ENCODE measurements around the gene TTC28.
"Not testable (repeated sequence)": the region's sequence is repeated elsewhere in the genome, so short reads cannot be mapped to it uniquely, and the experiment has no call there.

Gene TTC28

DNA sequence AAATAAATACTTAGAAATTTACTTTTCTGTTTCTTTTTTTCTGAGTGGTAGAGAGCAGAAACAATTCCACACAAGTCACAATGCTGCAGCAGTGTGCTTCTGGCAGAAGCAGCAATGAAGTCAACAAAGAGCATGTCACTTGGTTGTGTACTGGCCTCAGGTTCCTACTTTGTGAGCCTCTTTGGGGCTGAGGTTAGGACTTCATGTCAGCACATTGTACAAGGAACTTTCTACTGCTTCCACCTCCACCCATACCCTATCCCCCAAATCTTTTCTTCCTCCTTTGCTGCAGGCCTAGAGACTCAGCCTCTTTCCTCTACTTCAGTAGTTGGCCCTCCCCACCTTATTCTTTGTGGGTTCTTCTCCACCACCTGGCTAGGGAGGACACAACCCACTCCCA lies 507.9 kb downstream of the TTC28 start:
- Histone ChIP-seq H3K9ac (ENCODE audit: low read length) (no peak overlapping the region), H3K4me3 (ENCODE audit: low read length) (no peak overlapping the region), H3K9me3 (ENCODE audit: control insufficient read depth, low read length) (no peaks in the 10 kb centered on the region), H3K4me1 (ENCODE audit: control insufficient read depth, insufficient read depth, low read length) (peaks cover 2% of the 10 kb centered on the region), H3K36me3 (ENCODE audit: control insufficient read depth, insufficient read depth, low read length, severe bottlenecking) (no peaks in the 10 kb centered on the region), H3K27me3 (replicated peaks; ENCODE audit: control insufficient read depth, insufficient read depth, low read length) (no peaks in the 10 kb centered on the region)
- no peak for DNase-seq (ENCODE audit: low read depth)

DNA sequence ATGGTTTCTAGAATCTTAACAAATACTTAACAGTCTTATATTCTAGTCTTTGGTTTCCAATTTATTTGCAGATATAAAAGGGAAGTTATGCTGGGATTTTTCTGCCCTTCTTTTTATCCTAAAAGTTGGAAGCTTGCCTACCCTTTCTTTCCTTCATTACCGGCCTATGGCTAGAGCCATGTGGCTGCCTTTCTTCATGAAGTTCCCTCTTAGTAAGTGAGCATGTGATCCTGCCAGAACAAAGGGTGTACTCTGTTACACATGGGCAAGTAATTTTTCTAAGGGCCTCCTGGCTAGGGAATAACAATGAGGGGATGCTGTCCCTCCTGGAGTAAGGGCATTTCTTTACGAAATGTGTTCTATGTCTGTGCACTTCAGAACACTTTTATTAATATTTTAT lies 508.5 kb downstream of the TTC28 start:
- Histone ChIP-seq H3K36me3 (ENCODE audit: control insufficient read depth, insufficient read depth, low read length, severe bottlenecking) (no peaks in the 10 kb centered on the region), H3K9ac (ENCODE audit: low read length) (no peak overlapping the region), H3K4me3 (ENCODE audit: low read length) (no peak overlapping the region), H3K4me1 (ENCODE audit: control insufficient read depth, insufficient read depth, low read length) (peaks cover 2% of the 10 kb centered on the region), H3K27me3 (replicated peaks; ENCODE audit: control insufficient read depth, insufficient read depth, low read length) (no peaks in the 10 kb centered on the region), H3K9me3 (ENCODE audit: control insufficient read depth, low read length) (no peaks in the 10 kb centered on the region)
- no peak for DNase-seq (ENCODE audit: low read depth)

DNA sequence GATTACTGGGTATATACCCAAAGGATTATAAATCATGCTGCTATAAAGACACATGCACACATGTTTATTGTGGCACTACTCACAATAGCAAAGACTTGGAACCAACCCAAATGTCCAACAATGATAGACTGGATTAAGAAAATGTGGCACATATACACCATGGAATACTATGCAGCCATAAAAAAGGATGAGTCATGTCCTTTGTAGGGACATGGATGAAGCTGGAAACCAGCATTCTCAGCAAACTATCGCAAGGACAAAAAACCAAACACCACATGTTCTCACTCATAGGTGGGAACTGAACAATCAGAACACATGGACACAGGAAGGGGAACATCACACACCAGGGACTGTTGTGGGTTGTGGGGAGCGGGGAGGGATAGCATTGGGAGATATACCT lies 510.3 kb downstream of the TTC28 start:
- DNase-seq (ENCODE audit: low read depth); H3K4me3 ChIP-seq (ENCODE audit: low read length); H3K27me3 ChIP-seq (replicated peaks; ENCODE audit: control insufficient read depth, insufficient read depth, low read length); H3K4me1 ChIP-seq (ENCODE audit: control insufficient read depth, insufficient read depth, low read length); H3K36me3 ChIP-seq (ENCODE audit: control insufficient read depth, insufficient read depth, low read length, severe bottlenecking); H3K9ac ChIP-seq (ENCODE audit: low read length); H3K9me3 ChIP-seq (ENCODE audit: control insufficient read depth, low read length): not testable (repeated sequence)

DNA sequence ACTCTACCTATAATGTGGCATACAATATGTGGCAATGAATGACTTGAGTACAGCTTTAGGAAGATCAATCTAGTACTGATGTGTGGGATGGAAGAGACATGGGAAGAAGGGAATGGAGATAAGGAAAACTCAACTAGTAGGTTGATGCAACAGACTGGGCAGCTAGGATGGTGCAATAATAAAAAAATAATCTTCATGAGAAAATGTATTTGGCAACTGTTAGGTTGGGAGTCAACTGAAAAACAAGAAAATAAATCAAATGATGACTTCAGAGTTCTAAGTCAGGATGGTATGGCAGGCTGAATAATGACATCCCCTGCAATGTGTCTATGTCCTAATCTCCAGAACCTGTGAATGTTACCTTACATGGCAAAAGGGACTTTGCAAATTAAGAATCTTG lies 523.8 kb downstream of the TTC28 start:
- Histone ChIP-seq H3K4me3 (ENCODE audit: low read length) (no peak overlapping the region), H3K36me3 (ENCODE audit: control insufficient read depth, insufficient read depth, low read length, severe bottlenecking) (no peaks in the 10 kb centered on the region), H3K4me1 (ENCODE audit: control insufficient read depth, insufficient read depth, low read length) (peaks cover 14% of the 10 kb centered on the region), H3K9me3 (ENCODE audit: control insufficient read depth, low read length) (peaks cover 15% of the 10 kb centered on the region), H3K9ac (ENCODE audit: low read length) (no peak overlapping the region), H3K27me3 (replicated peaks; ENCODE audit: control insufficient read depth, insufficient read depth, low read length) (no peaks in the 10 kb centered on the region)
- DNase-seq (ENCODE audit: low read depth), result no peak

DNA sequence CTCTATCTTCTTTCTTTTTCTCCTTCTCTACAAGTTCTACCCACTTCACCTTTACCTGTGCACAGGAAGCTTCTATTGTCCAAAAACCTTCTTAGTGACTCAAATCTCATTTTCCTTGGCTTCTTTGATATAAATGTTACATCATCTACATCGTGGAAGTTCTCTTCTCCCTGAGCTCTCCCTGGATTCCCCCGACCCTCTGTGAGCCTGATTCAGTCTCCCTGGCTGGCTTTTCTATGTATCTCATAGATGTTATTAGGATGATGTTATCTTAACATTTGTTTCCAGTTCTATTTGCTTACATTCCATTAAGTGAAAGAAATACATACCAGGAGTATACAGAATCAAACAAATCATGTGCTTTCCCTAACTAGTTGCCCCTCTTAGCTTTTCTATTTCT lies 524.8 kb downstream of the TTC28 start:
- Histone ChIP-seq H3K4me1 (ENCODE audit: control insufficient read depth, insufficient read depth, low read length) (peaks cover 14% of the 10 kb centered on the region), H3K4me3 (ENCODE audit: low read length) (no peak overlapping the region), H3K9me3 (ENCODE audit: control insufficient read depth, low read length) (peaks cover 15% of the 10 kb centered on the region), H3K9ac (ENCODE audit: low read length) (no peak overlapping the region), H3K27me3 (replicated peaks; ENCODE audit: control insufficient read depth, insufficient read depth, low read length) (no peaks in the 10 kb centered on the region), H3K36me3 (ENCODE audit: control insufficient read depth, insufficient read depth, low read length, severe bottlenecking) (no peaks in the 10 kb centered on the region)
- DNase-seq (ENCODE audit: low read depth), result no peak

DNA sequence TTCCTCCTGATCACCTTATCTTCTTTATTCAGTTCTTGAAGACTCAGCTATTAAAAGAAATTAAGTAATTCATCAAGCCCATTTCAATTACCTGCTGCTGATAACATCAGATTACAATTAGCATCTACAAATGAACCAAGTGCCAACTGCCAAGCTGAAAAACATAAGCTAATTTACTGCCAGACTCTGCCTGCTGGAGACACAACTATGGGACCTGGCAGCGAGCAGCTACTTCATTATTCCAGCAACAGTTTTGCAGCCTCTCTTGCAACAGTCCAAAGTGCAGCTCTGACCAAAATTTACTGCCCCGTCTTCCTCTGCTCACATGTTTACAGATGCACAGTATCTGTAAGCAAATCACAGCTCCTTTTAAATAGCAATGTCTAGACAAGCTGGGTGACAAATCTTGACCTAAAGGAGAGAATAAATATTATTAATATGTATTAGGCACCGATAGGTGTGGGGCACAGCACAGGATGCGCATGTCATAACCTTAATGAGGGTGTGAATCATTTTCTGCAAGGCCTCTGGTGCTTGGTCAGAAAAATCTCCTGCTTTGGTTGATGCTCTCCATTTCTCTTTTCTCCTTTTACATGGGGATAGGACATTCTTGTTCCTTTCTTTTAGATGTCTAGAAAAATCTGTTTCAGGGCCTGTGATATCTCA lies 528.4 kb downstream of the TTC28 start:
- no peak overlapping the region for H3K4me3 ChIP-seq (ENCODE audit: low read length)
- peaks cover 26% of the 10 kb centered on the region for H3K4me1 ChIP-seq (ENCODE audit: control insufficient read depth, insufficient read depth, low read length)
- H3K9ac ChIP-seq (ENCODE audit: low read length), result no peak overlapping the region
- no peaks in the 10 kb centered on the region for H3K9me3 ChIP-seq (ENCODE audit: control insufficient read depth, low read length)
- H3K36me3 ChIP-seq (ENCODE audit: control insufficient read depth, insufficient read depth, low read length, severe bottlenecking), result no peaks in the 10 kb centered on the region
- no peaks in the 10 kb centered on the region for H3K27me3 ChIP-seq (replicated peaks; ENCODE audit: control insufficient read depth, insufficient read depth, low read length)
- no peak for DNase-seq (ENCODE audit: low read depth)

DNA sequence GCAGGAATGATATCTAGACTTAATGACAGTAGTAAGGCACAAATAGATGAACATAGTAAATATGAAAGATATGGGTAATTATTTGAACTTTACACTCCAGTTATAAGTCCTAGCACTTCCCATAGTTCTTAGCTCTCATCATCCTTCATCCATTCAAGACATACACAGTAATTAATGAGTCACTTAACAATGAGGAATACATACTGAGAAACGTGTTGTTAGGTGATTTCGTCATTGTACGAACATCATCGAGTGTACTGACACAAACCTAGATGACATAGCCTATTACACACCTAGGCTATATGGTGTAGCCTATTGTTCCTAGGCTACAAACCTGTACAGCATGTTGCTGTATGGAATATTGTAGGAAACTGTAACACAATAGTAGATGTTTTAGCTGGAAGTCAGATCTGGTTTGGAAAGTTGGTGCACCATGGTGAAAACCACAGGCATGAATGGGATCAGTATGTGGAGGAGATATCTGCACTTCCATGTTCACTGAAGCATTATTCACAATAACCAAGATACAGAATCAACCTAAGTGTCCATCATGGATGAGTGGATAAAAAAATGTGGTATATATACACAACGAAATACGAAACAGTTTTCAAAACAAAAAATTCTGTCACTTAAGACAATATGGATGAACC lies 530.7 kb downstream of the TTC28 start:
- H3K4me1 ChIP-seq (ENCODE audit: control insufficient read depth, insufficient read depth, low read length), result peaks cover 23% of the 10 kb centered on the region
- no peaks in the 10 kb centered on the region for H3K27me3 ChIP-seq (replicated peaks; ENCODE audit: control insufficient read depth, insufficient read depth, low read length)
- DNase-seq (ENCODE audit: low read depth), result no peak

DNA sequence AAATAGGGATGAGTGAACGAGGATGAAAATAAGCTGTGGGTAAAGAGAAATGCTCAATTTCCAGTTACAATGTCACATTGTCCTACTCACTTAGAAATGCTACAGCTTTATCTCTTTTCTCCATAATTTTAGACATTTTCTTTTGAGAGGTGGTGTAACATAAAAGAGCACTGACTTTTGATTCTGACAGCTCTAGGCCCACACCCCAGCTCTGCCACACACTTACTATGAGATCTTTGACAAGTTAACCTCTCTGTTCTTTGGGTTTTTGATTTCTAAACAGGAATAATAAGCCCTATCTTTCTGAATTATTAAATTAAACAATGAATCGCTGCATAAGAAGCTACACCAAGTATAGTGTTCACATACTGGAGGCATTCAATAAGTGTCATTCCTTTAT lies 532.2 kb downstream of the TTC28 start:
- Histone ChIP-seq H3K36me3 (ENCODE audit: control insufficient read depth, insufficient read depth, low read length, severe bottlenecking) (no peaks in the 10 kb centered on the region), H3K4me1 (ENCODE audit: control insufficient read depth, insufficient read depth, low read length) (peaks cover 37% of the 10 kb centered on the region), H3K4me3 (ENCODE audit: low read length) (no peak overlapping the region), H3K9me3 (ENCODE audit: control insufficient read depth, low read length) (no peaks in the 10 kb centered on the region), H3K9ac (ENCODE audit: low read length) (no peak overlapping the region), H3K27me3 (replicated peaks; ENCODE audit: control insufficient read depth, insufficient read depth, low read length) (no peaks in the 10 kb centered on the region)
- no peak for DNase-seq (ENCODE audit: low read depth)

More for the DNA sequence above, 530.7 kb downstream of the TTC28 start:
- no peak overlapping the region for H3K4me3 ChIP-seq (ENCODE audit: low read length)
- H3K9ac ChIP-seq (ENCODE audit: low read length), result no peak overlapping the region
- no peaks in the 10 kb centered on the region for H3K9me3 ChIP-seq (ENCODE audit: control insufficient read depth, low read length)
- no peaks in the 10 kb centered on the region for H3K36me3 ChIP-seq (ENCODE audit: control insufficient read depth, insufficient read depth, low read length, severe bottlenecking)

DNA sequence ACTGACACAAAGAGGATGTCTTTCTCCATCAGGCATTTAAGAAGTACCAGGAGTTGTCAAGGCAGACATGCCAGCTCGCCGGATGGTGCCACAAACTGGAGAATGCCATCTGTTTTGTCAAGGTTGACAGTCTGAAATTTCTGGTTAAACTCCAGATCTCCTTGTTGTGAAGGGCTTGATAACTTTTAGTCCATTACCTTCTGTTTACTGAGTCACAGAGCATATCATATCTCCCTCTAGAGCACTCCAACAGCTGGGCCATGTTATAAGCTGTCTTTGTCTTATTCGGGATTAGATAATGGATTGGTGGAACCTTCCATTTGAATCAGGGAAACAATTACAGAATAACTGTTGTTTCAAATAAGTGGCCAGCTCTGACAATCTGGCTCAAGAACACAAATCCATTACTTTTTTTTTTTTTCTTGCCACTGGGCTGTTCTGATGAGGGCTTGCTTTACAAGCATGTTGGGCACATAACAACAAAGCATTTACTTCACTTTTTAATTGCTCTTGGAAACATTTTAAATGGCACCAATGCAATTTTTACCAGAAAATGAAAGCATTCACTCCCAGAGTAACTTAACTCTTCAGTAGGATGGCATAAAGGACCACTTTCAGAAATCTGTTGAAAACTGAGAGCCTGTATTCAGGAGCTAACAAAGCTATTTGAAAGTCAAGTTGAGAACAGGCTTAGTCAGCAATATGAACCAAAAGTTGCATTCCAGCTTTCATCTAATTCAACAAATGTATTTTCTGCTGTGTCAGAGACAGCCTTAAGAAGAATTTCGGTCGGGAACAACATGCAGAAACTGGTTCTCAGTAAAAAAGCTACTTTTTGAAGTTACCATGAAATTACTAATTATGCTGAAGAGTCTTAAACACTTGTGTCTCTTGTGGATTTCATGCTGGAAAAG lies 533.0 kb downstream of the TTC28 start:
- H3K27me3 ChIP-seq (replicated peaks; ENCODE audit: control insufficient read depth, insufficient read depth, low read length), result no peaks in the 10 kb centered on the region
- H3K36me3 ChIP-seq (ENCODE audit: control insufficient read depth, insufficient read depth, low read length, severe bottlenecking), result no peaks in the 10 kb centered on the region
- H3K9ac ChIP-seq (ENCODE audit: low read length), result no peak overlapping the region
- H3K9me3 ChIP-seq (ENCODE audit: control insufficient read depth, low read length), result no peaks in the 10 kb centered on the region
- peak; percentile 53 for DNase-seq (ENCODE audit: low read depth)
- peaks cover 43% of the 10 kb centered on the region for H3K4me1 ChIP-seq (ENCODE audit: control insufficient read depth, insufficient read depth, low read length)
- no peak overlapping the region for H3K4me3 ChIP-seq (ENCODE audit: low read length)

DNA sequence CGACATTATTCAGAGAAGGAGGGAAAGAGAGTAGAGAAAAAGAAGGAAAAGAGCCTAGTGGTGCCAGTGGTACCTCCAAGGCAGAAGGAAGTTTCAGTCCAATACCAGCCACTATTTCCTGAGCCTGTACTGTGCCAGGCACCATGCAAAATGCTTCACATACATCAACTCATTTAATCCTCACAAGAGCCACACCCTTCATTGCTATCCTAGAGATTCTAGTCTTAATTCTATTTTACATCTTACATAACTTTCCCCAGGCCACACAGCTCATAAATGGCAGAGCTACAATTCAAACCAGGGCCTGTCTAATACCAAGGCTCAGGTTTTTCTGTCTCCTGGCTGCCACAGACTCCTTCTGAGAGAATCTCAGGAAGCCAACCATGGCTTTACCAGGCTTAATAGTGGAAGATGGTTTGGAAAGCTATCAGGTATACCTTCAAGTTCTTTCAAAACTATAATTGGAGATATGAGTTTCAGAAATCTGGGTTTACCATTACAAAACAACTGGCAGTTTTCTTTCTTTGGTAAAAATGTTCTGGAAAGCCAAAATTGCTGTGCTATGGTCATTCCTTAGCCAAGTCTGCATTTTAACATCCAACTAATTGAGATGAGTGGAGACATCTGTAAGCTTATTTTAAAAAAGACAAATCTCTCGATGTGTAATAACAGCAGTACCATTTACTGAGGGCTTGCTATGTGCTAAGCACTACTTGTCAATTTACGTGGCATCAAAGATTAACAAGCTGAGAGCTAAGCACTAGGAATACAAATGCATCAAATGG lies 535.5 kb downstream of the TTC28 start:
- H3K4me3 ChIP-seq (ENCODE audit: low read length), result no peak overlapping the region
- H3K4me1 ChIP-seq (ENCODE audit: control insufficient read depth, insufficient read depth, low read length), result peaks cover 68% of the 10 kb centered on the region
- H3K9ac ChIP-seq (ENCODE audit: low read length), result peak overlapping the region; percentile 25
- peak; percentile 41 for DNase-seq (ENCODE audit: low read depth)
- H3K36me3 ChIP-seq (ENCODE audit: control insufficient read depth, insufficient read depth, low read length, severe bottlenecking), result no peaks in the 10 kb centered on the region
- no peaks in the 10 kb centered on the region for H3K9me3 ChIP-seq (ENCODE audit: control insufficient read depth, low read length)
- no peaks in the 10 kb centered on the region for H3K27me3 ChIP-seq (replicated peaks; ENCODE audit: control insufficient read depth, insufficient read depth, low read length)
